Fibroblast of lung (primary cell): Measurements from ENCODE around the gene SCUBE1. TPM values are rescaled to one million over a fixed set of nuclear protein-coding genes. Genes with fewer than 3 reads are reported as not detected.

ENCODE experiments used
- DNase-seq, 2 donors: peaks; one replicate each; pipeline versions ENCODE4 v3.0.0 to v3.0.0-alpha.2; 2010; ENCODE audit warnings: low read depth in 2 of 2
- H2AFZ ChIP-seq: 2 replicates; pipeline ENCODE4 v1.5.1; 2012; ENCODE audit warnings: low read length, control low read depth, inconsistent platforms
- H3K27ac ChIP-seq: 2 replicates; pipeline ENCODE4 v1.5.1; 2011; ENCODE audit warnings: low read length, control low read depth; ENCODE audit not compliant: insufficient read depth
- H3K27me3 ChIP-seq: 2 replicates; pipeline ENCODE4 v1.5.1; 2011; ENCODE audit warnings: mild to moderate bottlenecking, low read length; ENCODE audit not compliant: control insufficient read depth, insufficient read depth
- H3K36me3 ChIP-seq: 2 replicates; pipeline ENCODE4 v1.5.1; 2011; ENCODE audit warnings: low read length; ENCODE audit not compliant: control insufficient read depth, insufficient read depth
- H3K4me1 ChIP-seq: 2 replicates; pipeline ENCODE4 v1.5.1; 2011; ENCODE audit warnings: low read length; ENCODE audit not compliant: control insufficient read depth, insufficient read depth; ENCODE audit errors: extremely low read depth
- H3K4me2 ChIP-seq: 2 replicates; pipeline ENCODE4 v1.5.1; 2011; ENCODE audit warnings: low read length, control low read depth; ENCODE audit not compliant: insufficient read depth; ENCODE audit errors: extremely low read depth
- H3K4me3 ChIP-seq, 4 experiments: fragments of 200-600 bp in 1 of 4; sonication (generic) in 1 of 4; replicated peaks in 1 of 4; 2 replicates each; pipeline ENCODE4 v1.5.1; 2011 to 2016; ENCODE audit warnings: low read length in 4 of 4, low read depth in 3 of 4, mild to moderate bottlenecking in 3 of 4, control low read depth in 2 of 4, inconsistent platforms in 1 of 4, mixed read lengths in 1 of 4; ENCODE audit not compliant: insufficient read depth in 1 of 4; ENCODE audit errors: control extremely low read depth in 1 of 4
- H3K79me2 ChIP-seq: 2 replicates; pipeline ENCODE4 v1.5.1; 2012; ENCODE audit warnings: mild to moderate bottlenecking, low read length, inconsistent platforms; ENCODE audit not compliant: control insufficient read depth, insufficient read depth
- H3K9ac ChIP-seq: 2 replicates; pipeline ENCODE4 v1.5.1; 2011; ENCODE audit warnings: mild to moderate bottlenecking, low read length, control low read depth; ENCODE audit not compliant: insufficient read depth
- H3K9me3 ChIP-seq: 2 replicates; pipeline ENCODE4 v1.5.1; 2012; ENCODE audit warnings: low read depth, low read length; ENCODE audit not compliant: control insufficient read depth, insufficient read depth
- H4K20me1 ChIP-seq: 2 replicates; pipeline ENCODE4 v1.5.1; 2011; ENCODE audit warnings: low read length; ENCODE audit not compliant: control insufficient read depth, insufficient read depth; ENCODE audit errors: extremely low read depth
- CTCF ChIP-seq, 2 donors: IDR thresholded peaks in 1 of 2; conservative IDR thresholded peaks in 1 of 2; 1 replicate in 1 of 2; 2 replicates in 1 of 2; pipeline ENCODE4 v1.5.1; 2011 to 2012; ENCODE audit warnings: low read length in 2 of 2, control low read depth in 1 of 2, inconsistent platforms in 1 of 2, low read depth in 1 of 2, mild to moderate bottlenecking in 1 of 2
- EZH2 ChIP-seq: IDR thresholded peaks from 2 replicates; pipeline ENCODE4 v1.5.1; 2012; ENCODE audit warnings: low read length, control low read depth, mild to moderate bottlenecking; ENCODE audit errors: missing control alignments
- polyA plus RNA-seq, 2 donors: library from polyadenylated mRNA; depleted of rRNA in 1 of 2; stranded (reverse) in 1 of 2; unstranded in 1 of 2; fragments of >200 nt; gene quantifications; 2 replicates each; pipeline ENCODE4 v1.2.1, GENCODE V29; 2011 to 2012; ENCODE audit warnings: missing spikeins in 1 of 2
- total RNA-seq: library from RNA; depleted of rRNA; stranded (reverse); fragments of >200 nt; gene quantifications from 2 replicates; pipeline ENCODE4 v1.2.1, GENCODE V29; 2014

Gene SCUBE1
- total and polyA plus RNA-seq, 2 donors (not counting 1 experiment from before 2014, with no cell fraction given): 0.17 TPM; not detected in 1

DNA sequence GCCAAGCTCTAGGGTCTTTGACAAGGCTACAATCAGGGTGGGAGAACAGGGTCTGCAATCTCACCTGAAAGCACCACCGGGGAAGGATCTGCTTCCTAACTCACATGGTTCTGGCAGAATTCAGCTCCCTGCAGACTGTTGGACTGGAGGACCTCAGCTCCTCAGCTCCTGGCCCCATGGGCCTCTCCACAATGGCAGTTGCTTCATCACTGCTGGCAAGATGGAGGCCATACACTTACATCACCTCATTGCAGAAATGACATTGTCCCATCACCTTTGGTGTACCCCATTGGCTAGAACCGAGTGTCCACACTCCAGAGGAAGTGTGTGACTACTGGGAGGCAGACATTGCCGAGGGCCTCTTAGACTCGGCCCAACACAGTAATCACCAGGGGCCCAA lies 47.7 kb upstream of the SCUBE1 start:
- no peaks in the 10 kb centered on the region for H3K4me1 ChIP-seq
- no peak overlapping the region for H3K27ac ChIP-seq
- H3K9me3 ChIP-seq: no peaks in the 10 kb centered on the region
- peaks cover 2% of the 10 kb centered on the region for H3K27me3 ChIP-seq
- no peak overlapping the region for H2AFZ ChIP-seq
- H3K36me3 ChIP-seq: no peaks in the 10 kb centered on the region
- no peak for TF ChIP-seq EZH2
- TF ChIP-seq CTCF (conservative IDR thresholded peaks at IDR 0.05 in 1 of 2, IDR thresholded peaks at IDR 0.05 in 1 of 2; ENCODE audit: low read depth in 1 of 2, low read length in 2 of 2): no peak
- no peak overlapping the region for H3K4me2 ChIP-seq
- H3K9ac ChIP-seq: no peak overlapping the region
- H4K20me1 ChIP-seq: no peaks in the 10 kb centered on the region
- H3K79me2 ChIP-seq: no peaks in the 10 kb centered on the region
- H3K4me3 ChIP-seq: no peak overlapping the region
- no peak for DNase-seq

DNA sequence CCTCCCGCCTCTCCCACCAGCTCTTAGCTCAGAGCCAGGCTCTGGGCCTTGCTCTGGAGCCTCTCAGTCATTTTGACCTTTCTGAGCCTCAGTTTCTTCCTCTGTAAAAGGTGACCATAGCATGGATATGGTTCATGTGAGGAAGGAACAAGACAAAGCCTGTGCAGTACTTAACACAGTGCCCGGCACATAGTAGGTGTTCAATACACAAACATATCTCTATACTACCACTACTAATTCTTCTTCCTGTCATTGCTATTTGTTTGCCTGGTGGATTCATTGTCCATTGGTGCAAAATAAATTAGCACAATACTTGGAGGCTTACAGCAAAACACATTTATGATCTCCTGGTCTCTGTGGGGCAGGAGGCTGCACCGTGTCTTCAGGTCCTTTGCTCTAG lies 47.0 kb upstream of the SCUBE1 start:
- Histone ChIP-seq H3K4me2 (no peak overlapping the region), H2AFZ (no peak overlapping the region), H3K9me3 (no peaks in the 10 kb centered on the region), H3K27me3 (peaks cover 2% of the 10 kb centered on the region), H3K4me3 (no peak overlapping the region), H3K9ac (no peak overlapping the region), H4K20me1 (no peaks in the 10 kb centered on the region), H3K27ac (no peak overlapping the region), H3K79me2 (no peaks in the 10 kb centered on the region), H3K36me3 (no peaks in the 10 kb centered on the region), H3K4me1 (no peaks in the 10 kb centered on the region)
- no peak for TF ChIP-seq EZH2
- no peak for DNase-seq

- no peak overlapping the region for H3K4me3 ChIP-seq
- no peaks in the 10 kb centered on the region for H3K36me3 ChIP-seq
- no peak for DNase-seq
- no peaks in the 10 kb centered on the region for H3K4me1 ChIP-seq
- H3K9ac ChIP-seq: no peak overlapping the region
- H4K20me1 ChIP-seq: no peaks in the 10 kb centered on the region
- H3K27ac ChIP-seq: no peak overlapping the region
- H2AFZ ChIP-seq: no peak overlapping the region
- no peak overlapping the region for H3K4me2 ChIP-seq
- TF ChIP-seq CTCF (conservative IDR thresholded peaks at IDR 0.05 in 1 of 2, IDR thresholded peaks at IDR 0.05 in 1 of 2; ENCODE audit: low read depth in 1 of 2, low read length in 2 of 2): no peak
- no peak for TF ChIP-seq EZH2
- H3K27me3 ChIP-seq: peaks cover 2% of the 10 kb centered on the region
- no peaks in the 10 kb centered on the region for H3K79me2 ChIP-seq
- H3K9me3 ChIP-seq: no peaks in the 10 kb centered on the region
These were observed 46.2 kb upstream of the SCUBE1 start for GRCh38 chr22:43389227-43389836.
